ENCODE data around the gene HES6.

The HES6 gene

GRCh38 chr2:238235856-238236255 is 4.0 kb downstream of the HES6 start:
- no peaks in the 10 kb centered on the region for H3F3A ChIP-seq (ENCODE audit: insufficient read depth, low read length)
- H3K27ac ChIP-seq (ENCODE audit: low read depth, low read length, poor library complexity, severe bottlenecking) = no peak overlapping the region
- no peak overlapping the region for H3K4me3 ChIP-seq (ENCODE audit: low read depth, low read length, poor library complexity, severe bottlenecking)
- no peak for TF ChIP-seq CTCF (IDR thresholded peaks at IDR 0.05; ENCODE audit: low read length)
- TF ChIP-seq EZH2 (IDR thresholded peaks at IDR 0.05; ENCODE audit: borderline replicate concordance, low read length) = no peak
- peaks cover 21% of the 10 kb centered on the region for H3K4me1 ChIP-seq (ENCODE audit: insufficient read depth, low read length, severe bottlenecking)
- no peaks in the 10 kb centered on the region for H3K79me2 ChIP-seq (ENCODE audit: insufficient read depth, low read length)
- H4K20me1 ChIP-seq (ENCODE audit: insufficient read depth, low read length) = no peaks in the 10 kb centered on the region
- no peak overlapping the region for H2AFZ ChIP-seq (ENCODE audit: low read length)
- H3K27me3 ChIP-seq (ENCODE audit: insufficient read depth, low read length) = 0 out of 2 replicates have a peak, but pooled peaks cover 3% of the 10 kb centered on the region
- no peaks in the 10 kb centered on the region for H3K9me2 ChIP-seq (ENCODE audit: low read depth, low read length)
- no peaks in the 10 kb centered on the region for H3K9me3 ChIP-seq (ENCODE audit: low read length)
- peaks cover 6% of the 10 kb centered on the region; the same call in 1 of the 2 replicates for H3K36me3 ChIP-seq (ENCODE audit: insufficient read depth, low read length)
- no peak overlapping the region for H3K9ac ChIP-seq (ENCODE audit: low read length)
- H3K4me2 ChIP-seq (ENCODE audit: low read length) = no peak overlapping the region

GRCh38 chr2:238235331-238235732 is 4.5 kb downstream of the HES6 start:
- no peak overlapping the region for H3K9ac ChIP-seq (ENCODE audit: low read length)
- H3K4me1 ChIP-seq (ENCODE audit: insufficient read depth, low read length, severe bottlenecking) = peaks cover 17% of the 10 kb centered on the region
- H2AFZ ChIP-seq (ENCODE audit: low read length) = no peak overlapping the region
- no peaks in the 10 kb centered on the region for H3K9me3 ChIP-seq (ENCODE audit: low read length)
- H3K79me2 ChIP-seq (ENCODE audit: insufficient read depth, low read length) = no peaks in the 10 kb centered on the region
- H3F3A ChIP-seq (ENCODE audit: insufficient read depth, low read length) = no peaks in the 10 kb centered on the region
- TF ChIP-seq CTCF (IDR thresholded peaks at IDR 0.05; ENCODE audit: low read length) (no peak), EZH2 (IDR thresholded peaks at IDR 0.05; ENCODE audit: borderline replicate concordance, low read length) (no peak)
- peaks cover 6% of the 10 kb centered on the region; the same call in 1 of the 2 replicates for H3K36me3 ChIP-seq (ENCODE audit: insufficient read depth, low read length)
- H3K4me2 ChIP-seq (ENCODE audit: low read length) = no peak overlapping the region
- H3K9me2 ChIP-seq (ENCODE audit: low read depth, low read length) = no peaks in the 10 kb centered on the region
- H3K4me3 ChIP-seq (ENCODE audit: low read depth, low read length, poor library complexity, severe bottlenecking) = no peak overlapping the region
- H3K27me3 ChIP-seq (ENCODE audit: insufficient read depth, low read length) = 0 out of 2 replicates have a peak, but pooled peaks cover 3% of the 10 kb centered on the region
- no peaks in the 10 kb centered on the region for H4K20me1 ChIP-seq (ENCODE audit: insufficient read depth, low read length)
- no peak overlapping the region for H3K27ac ChIP-seq (ENCODE audit: low read depth, low read length, poor library complexity, severe bottlenecking)

GRCh38 chr2:238233625-238234024 is 6.2 kb downstream of the HES6 start:
- H3K36me3 ChIP-seq (ENCODE audit: insufficient read depth, low read length) = peaks cover 3% of the 10 kb centered on the region; the same call in 1 of the 2 replicates
- H3K9me2 ChIP-seq (ENCODE audit: low read depth, low read length) = no peaks in the 10 kb centered on the region
- H3K27me3 ChIP-seq (ENCODE audit: insufficient read depth, low read length) = 0 out of 2 replicates have a peak, but pooled peaks cover 3% of the 10 kb centered on the region
- H3K79me2 ChIP-seq (ENCODE audit: insufficient read depth, low read length) = no peaks in the 10 kb centered on the region
- no peak for TF ChIP-seq CTCF (IDR thresholded peaks at IDR 0.05; ENCODE audit: low read length)
- TF ChIP-seq EZH2 (IDR thresholded peaks at IDR 0.05; ENCODE audit: borderline replicate concordance, low read length) = no peak
- no peaks in the 10 kb centered on the region for H4K20me1 ChIP-seq (ENCODE audit: insufficient read depth, low read length)
- no peak overlapping the region for H3K4me3 ChIP-seq (ENCODE audit: low read depth, low read length, poor library complexity, severe bottlenecking)
- H3F3A ChIP-seq (ENCODE audit: insufficient read depth, low read length) = no peaks in the 10 kb centered on the region
- no peak overlapping the region for H3K27ac ChIP-seq (ENCODE audit: low read depth, low read length, poor library complexity, severe bottlenecking)
- H3K4me2 ChIP-seq (ENCODE audit: low read length) = no peak overlapping the region
- H3K9me3 ChIP-seq (ENCODE audit: low read length) = no peaks in the 10 kb centered on the region
- peaks cover 9% of the 10 kb centered on the region for H3K4me1 ChIP-seq (ENCODE audit: insufficient read depth, low read length, severe bottlenecking)
- H2AFZ ChIP-seq (ENCODE audit: low read length) = no peak overlapping the region
- no peak overlapping the region for H3K9ac ChIP-seq (ENCODE audit: low read length)

Measured in OCI-LY1 (cell line).